ENCODE measurements around the gene CTSZ.

DNA sequence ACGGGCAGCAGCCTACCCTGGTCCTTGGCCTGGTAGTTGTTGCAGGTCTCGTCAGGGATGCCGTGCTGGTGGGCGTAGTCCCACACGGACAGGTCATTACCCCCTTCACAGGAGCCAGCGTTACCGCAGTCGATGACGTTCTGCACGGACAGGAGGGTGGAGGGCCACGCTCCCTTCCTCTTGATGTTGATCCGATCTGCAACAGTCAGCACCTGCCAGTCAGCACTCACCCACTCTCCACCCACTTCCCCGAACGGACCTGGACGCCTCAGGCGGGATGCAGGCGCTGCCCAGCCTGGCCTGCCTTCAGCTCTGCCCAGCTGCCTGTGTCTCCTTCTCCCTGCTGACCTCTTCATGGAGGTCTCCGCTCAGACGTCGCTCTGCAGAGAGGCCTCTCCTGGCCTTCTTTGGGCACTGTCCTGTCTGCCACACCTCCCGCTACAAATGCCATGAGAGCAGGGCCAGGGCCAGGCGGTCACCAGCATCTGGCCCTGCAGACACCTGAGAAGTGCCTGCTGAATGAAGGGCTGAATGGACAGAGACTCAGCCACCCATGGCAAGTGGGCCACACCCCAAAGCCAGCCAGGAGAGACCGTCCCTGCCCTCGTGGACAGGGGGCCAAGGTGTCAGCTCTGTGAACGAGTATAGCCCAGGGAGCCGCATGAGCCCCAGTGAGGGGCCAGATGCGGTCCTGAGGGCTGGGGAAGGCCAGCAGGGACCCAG lies 5.4 kb downstream of the CTSZ start:
- TF ChIP-seq, protein P1, sequence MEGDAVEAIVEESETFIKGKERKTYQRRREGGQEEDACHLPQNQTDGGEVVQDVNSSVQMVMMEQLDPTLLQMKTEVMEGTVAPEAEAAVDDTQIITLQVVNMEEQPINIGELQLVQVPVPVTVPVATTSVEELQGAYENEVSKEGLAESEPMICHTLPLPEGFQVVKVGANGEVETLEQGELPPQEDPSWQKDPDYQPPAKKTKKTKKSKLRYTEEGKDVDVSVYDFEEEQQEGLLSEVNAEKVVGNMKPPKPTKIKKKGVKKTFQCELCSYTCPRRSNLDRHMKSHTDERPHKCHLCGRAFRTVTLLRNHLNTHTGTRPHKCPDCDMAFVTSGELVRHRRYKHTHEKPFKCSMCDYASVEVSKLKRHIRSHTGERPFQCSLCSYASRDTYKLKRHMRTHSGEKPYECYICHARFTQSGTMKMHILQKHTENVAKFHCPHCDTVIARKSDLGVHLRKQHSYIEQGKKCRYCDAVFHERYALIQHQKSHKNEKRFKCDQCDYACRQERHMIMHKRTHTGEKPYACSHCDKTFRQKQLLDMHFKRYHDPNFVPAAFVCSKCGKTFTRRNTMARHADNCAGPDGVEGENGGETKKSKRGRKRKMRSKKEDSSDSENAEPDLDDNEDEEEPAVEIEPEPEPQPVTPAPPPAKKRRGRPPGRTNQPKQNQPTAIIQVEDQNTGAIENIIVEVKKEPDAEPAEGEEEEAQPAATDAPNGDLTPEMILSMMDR (conservative IDR thresholded peaks at IDR 0.05) = no peak
- TF ChIP-seq ZFX (IDR thresholded peaks at IDR 0.05) = no peak

Data from C4-2B (cell line).